Measurements from ENCODE around the gene RIBC1.
A peak's percentile ranks its signal among the peaks of the same experiment; 100 is the strongest.

Gene RIBC1

DNA sequence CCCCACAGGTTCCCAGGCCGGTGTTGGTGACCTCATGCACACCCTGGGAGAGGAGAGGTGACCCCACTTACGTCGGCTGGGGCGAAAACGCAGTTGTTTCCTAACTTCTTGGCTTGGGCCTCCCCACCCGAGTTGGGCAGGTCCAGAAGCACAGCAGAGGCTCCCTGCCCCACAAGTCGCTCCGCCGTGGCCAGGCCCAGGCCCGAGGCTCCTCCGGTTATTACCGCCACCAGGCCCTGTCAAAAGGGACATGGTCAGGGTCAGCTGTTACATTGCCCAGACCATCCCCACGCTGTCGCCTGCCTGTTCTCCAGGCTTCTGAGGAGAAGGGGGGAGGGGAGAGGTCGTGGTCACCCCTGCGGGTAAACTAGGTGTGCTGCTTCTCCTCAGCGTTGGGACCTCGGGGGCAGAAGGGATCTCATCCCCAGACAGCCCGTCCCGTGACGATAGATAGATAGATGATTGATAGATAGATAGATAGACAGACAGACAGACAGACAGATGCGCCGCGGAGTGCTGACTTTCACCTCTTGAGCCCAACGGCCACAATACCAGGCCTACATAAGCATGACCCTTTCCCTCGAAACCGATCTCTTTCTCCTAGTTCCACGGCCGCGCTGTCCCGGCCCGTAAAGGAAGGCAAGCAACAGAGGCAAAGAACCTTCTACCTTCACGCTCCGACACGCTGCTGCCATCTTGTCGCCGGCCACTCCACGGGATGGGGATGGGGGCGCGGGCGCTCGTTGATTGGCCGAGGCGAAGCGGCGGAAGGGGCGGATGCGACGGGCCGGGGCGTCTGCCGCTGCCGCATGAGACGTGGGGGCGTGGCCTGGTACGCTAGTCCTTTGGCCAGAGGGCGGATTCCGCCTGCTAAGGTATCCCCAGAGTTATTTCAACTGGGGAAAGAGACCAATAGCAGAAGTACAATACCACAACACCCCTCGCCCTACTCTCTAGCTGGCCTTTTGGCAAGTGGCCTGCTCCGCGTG is 11.3 kb downstream of the RIBC1 start, which contains the start of gene HSD17B10 (continued):
- TF ChIP-seq ZFP41 (tag by site-specific recombination; IDR thresholded peaks at IDR 0.05; ENCODE audit: borderline replicate concordance) = no peak
- TF ChIP-seq, protein P1, sequence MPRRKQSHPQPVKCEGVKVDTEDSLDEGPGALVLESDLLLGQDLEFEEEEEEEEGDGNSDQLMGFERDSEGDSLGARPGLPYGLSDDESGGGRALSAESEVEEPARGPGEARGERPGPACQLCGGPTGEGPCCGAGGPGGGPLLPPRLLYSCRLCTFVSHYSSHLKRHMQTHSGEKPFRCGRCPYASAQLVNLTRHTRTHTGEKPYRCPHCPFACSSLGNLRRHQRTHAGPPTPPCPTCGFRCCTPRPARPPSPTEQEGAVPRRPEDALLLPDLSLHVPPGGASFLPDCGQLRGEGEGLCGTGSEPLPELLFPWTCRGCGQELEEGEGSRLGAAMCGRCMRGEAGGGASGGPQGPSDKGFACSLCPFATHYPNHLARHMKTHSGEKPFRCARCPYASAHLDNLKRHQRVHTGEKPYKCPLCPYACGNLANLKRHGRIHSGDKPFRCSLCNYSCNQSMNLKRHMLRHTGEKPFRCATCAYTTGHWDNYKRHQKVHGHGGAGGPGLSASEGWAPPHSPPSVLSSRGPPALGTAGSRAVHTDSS (tag by site-specific recombination; IDR thresholded peaks at IDR 0.05) = no peak

GRCh38 chrX:53435997-53436396 is 13.3 kb downstream of the RIBC1 start:
- CTCF ChIA-PET = interaction anchor here (0.6 to 5.4 kb wide), 18 partner anchors 10 to 264 kb away, joined by 3 to 87 read pairs (median 4); partner anchors contain the start of genes RIBC1 and SMC1A
- Histone ChIP-seq H3K27ac (ENCODE audit: extremely low read depth, low read depth, low read length) (no peak overlapping the region), H3K4me1 (ENCODE audit: control insufficient read depth, insufficient read depth, low read length) (peaks cover 3% of the 10 kb centered on the region; the same call in 1 of the 2 replicates), H3K9me3 (ENCODE audit: control insufficient read depth, insufficient read depth, low read depth, low read length) (no peaks in the 10 kb centered on the region), H3K36me3 (ENCODE audit: control insufficient read depth in 2 of 2, insufficient read depth in 1 of 2, low read length in 2 of 2) (peaks cover 0 to 14% of the 10 kb centered on the region in 2 experiments; a peak in 2 of 3 replicates), H3K4me3 (ENCODE audit: low read depth, low read length) (no peak overlapping the region)
- POLR2A ChIA-PET = interaction anchor here (1.0 to 3.6 kb wide), 3 partner anchors 9 to 119 kb away, joined by 3 to 29 read pairs (median 6); partner anchors contain the start of genes RIBC1 and SMC1A
- TF ChIP-seq IKZF3 (tag by site-specific recombination; IDR thresholded peaks at IDR 0.05) (no peak), ZBTB17 (tag by site-specific recombination; IDR thresholded peaks at IDR 0.05) (peak; percentile 73), ZNF660 (tag by site-specific recombination; IDR thresholded peaks at IDR 0.05) (peak; percentile 21; the same call in 1 of the 2 replicates), ZNF654 (tag by site-specific recombination; IDR thresholded peaks at IDR 0.05; ENCODE audit: low read depth) (peak; percentile 67)
- TF ChIP-seq, protein P2, sequence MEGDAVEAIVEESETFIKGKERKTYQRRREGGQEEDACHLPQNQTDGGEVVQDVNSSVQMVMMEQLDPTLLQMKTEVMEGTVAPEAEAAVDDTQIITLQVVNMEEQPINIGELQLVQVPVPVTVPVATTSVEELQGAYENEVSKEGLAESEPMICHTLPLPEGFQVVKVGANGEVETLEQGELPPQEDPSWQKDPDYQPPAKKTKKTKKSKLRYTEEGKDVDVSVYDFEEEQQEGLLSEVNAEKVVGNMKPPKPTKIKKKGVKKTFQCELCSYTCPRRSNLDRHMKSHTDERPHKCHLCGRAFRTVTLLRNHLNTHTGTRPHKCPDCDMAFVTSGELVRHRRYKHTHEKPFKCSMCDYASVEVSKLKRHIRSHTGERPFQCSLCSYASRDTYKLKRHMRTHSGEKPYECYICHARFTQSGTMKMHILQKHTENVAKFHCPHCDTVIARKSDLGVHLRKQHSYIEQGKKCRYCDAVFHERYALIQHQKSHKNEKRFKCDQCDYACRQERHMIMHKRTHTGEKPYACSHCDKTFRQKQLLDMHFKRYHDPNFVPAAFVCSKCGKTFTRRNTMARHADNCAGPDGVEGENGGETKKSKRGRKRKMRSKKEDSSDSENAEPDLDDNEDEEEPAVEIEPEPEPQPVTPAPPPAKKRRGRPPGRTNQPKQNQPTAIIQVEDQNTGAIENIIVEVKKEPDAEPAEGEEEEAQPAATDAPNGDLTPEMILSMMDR (tag by site-specific recombination; IDR thresholded peaks at IDR 0.05) = peak; percentile 81

DNA sequence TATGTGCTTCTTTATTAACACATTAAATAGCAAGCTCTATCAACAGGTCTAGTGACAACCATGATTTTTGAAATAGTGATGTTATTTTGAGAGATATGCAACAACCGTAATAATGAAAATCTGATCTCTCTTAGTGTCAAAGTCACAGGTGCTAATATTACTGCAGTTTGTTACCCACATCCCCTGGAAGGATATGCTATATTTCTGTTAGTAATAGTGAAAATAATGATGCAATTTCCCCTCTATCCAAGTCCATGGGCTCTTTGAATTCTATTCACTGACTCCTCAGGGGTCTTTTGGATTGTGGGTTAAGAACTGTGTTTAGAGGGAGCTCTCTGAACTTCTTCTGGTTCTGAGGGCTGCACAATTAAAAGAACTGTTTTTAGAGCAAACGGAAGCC is 14.5 kb downstream of the RIBC1 start:
- peaks cover 0 to 2% of the 10 kb centered on the region in 2 experiments; a peak in 1 of 3 replicates for H3K36me3 ChIP-seq (ENCODE audit: control insufficient read depth in 2 of 2, insufficient read depth in 1 of 2, low read length in 2 of 2)
- no peaks in the 10 kb centered on the region for H3K9me3 ChIP-seq (ENCODE audit: control insufficient read depth, insufficient read depth, low read depth, low read length)
- TF ChIP-seq MEIS1 (CRISPR knock-in tag; IDR thresholded peaks at IDR 0.05; ENCODE audit: borderline replicate concordance) (no peak), ZNF792 (tag by site-specific recombination; IDR thresholded peaks at IDR 0.05) (no peak), SALL2 (tag by site-specific recombination; IDR thresholded peaks at IDR 0.05; ENCODE audit: borderline replicate concordance) (no peak)
- H3K4me1 ChIP-seq (ENCODE audit: control insufficient read depth, insufficient read depth, low read length) = peaks cover 3% of the 10 kb centered on the region; the same call in 1 of the 2 replicates
- H3K27ac ChIP-seq (ENCODE audit: extremely low read depth, low read depth, low read length) = no peak overlapping the region
- POLR2A ChIA-PET = interaction anchor here (1.8 to 3.6 kb wide), 2 partner anchors 10 to 15 kb away, joined by 6 to 29 read pairs; partner anchors contain the start of genes RIBC1 and SMC1A
- CTCF ChIA-PET = interaction anchor here (0.5 to 5.4 kb wide), 13 partner anchors 8 to 1869 kb away, joined by 3 to 87 read pairs (median 5); partner anchors contain the start of genes RIBC1 and SMC1A
- H3K4me3 ChIP-seq (ENCODE audit: low read depth, low read length) = no peak overlapping the region

DNA sequence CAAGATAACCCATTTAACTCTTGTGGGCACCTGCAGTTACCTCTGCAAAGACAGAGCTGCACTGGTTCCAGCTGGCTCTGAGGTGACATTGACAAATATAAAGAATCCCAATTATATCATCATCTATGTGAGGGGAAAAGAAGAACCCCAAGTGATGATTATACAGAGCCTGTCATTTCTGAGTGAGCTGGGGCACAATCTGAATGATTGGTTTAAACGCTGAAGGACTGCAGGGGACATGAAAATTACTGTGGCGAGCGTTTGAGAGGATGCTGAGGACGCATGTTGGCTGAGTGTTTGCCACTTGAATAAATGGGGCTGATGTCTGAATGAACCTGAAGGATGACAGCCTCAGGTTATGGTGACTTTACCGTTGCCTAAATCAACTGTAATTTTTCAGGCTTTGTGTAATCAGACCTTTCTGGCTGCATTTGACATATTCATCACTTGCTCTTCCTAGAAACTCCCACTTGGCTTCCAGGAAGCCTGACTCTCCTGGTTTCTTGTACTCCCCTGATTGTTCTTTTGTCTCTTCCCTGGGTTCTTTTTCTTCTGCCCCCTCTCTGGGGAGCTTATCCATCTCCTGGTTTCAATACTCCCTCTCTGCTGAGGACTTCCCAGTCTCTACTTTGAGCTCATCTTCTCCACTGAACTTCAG is 15.6 kb downstream of the RIBC1 start:
- CTCF ChIA-PET = interaction anchor here (0.6 to 5.4 kb wide), 7 partner anchors 7 to 151 kb away, joined by 3 to 87 read pairs (median 24); partner anchors contain the start of genes RIBC1 and SMC1A

More for the DNA sequence above, 15.6 kb downstream of the RIBC1 start:
- H3K36me3 ChIP-seq (ENCODE audit: control insufficient read depth in 2 of 2, insufficient read depth in 1 of 2, low read length in 2 of 2) = no peaks in the 10 kb centered on the region
- H3K4me3 ChIP-seq (ENCODE audit: low read depth, low read length) = no peak overlapping the region
- H3K4me1 ChIP-seq (ENCODE audit: control insufficient read depth, insufficient read depth, low read length) = peaks cover 3% of the 10 kb centered on the region; the same call in 1 of the 2 replicates
- H3K27ac ChIP-seq (ENCODE audit: extremely low read depth, low read depth, low read length) = no peak overlapping the region
- POLR2A ChIA-PET = interaction anchor here (1.0 to 3.6 kb wide), 2 partner anchors 11 to 16 kb away, joined by 3 to 29 read pairs; partner anchors contain the start of genes RIBC1 and SMC1A
- no peak for TF ChIP-seq ZBTB49 (tag by site-specific recombination; IDR thresholded peaks at IDR 0.05; ENCODE audit: low read depth)
- TF ChIP-seq, protein P3, sequence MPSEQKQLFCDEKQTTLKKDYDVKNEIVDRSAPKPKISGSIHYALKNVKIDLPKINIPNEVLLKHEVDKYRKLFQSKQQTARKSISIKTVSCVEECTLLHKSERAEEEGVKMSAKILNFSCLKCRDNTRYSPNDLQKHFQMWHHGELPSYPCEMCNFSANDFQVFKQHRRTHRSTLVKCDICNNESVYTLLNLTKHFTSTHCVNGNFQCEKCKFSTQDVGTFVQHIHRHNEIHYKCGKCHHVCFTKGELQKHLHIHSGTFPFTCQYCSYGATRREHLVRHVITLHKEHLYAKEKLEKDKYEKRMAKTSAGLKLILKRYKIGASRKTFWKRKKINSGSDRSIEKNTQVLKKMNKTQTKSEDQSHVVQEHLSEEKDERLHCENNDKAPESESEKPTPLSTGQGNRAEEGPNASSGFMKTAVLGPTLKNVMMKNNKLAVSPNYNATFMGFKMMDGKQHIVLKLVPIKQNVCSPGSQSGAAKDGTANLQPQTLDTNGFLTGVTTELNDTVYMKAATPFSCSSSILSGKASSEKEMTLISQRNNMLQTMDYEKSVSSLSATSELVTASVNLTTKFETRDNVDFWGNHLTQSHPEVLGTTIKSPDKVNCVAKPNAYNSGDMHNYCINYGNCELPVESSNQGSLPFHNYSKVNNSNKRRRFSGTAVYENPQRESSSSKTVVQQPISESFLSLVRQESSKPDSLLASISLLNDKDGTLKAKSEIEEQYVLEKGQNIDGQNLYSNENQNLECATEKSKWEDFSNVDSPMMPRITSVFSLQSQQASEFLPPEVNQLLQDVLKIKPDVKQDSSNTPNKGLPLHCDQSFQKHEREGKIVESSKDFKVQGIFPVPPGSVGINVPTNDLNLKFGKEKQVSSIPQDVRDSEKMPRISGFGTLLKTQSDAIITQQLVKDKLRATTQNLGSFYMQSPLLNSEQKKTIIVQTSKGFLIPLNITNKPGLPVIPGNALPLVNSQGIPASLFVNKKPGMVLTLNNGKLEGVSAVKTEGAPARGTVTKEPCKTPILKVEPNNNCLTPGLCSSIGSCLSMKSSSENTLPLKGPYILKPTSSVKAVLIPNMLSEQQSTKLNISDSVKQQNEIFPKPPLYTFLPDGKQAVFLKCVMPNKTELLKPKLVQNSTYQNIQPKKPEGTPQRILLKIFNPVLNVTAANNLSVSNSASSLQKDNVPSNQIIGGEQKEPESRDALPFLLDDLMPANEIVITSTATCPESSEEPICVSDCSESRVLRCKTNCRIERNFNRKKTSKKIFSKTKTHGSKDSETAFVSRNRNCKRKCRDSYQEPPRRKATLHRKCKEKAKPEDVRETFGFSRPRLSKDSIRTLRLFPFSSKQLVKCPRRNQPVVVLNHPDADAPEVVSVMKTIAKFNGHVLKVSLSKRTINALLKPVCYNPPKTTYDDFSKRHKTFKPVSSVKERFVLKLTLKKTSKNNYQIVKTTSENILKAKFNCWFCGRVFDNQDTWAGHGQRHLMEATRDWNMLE (tag by site-specific recombination; conservative IDR thresholded peaks at IDR 0.05; ENCODE audit: low read depth) = no peak
- no peak for TF ChIP-seq EGR2 (tag by site-specific recombination; IDR thresholded peaks at IDR 0.05; ENCODE audit: low read depth)
- no peaks in the 10 kb centered on the region for H3K9me3 ChIP-seq (ENCODE audit: control insufficient read depth, insufficient read depth, low read depth, low read length)

Data from HEK293 (cell line).